ENCODE measurements around the gene HECTD4.

HECTD4 gene

DNA sequence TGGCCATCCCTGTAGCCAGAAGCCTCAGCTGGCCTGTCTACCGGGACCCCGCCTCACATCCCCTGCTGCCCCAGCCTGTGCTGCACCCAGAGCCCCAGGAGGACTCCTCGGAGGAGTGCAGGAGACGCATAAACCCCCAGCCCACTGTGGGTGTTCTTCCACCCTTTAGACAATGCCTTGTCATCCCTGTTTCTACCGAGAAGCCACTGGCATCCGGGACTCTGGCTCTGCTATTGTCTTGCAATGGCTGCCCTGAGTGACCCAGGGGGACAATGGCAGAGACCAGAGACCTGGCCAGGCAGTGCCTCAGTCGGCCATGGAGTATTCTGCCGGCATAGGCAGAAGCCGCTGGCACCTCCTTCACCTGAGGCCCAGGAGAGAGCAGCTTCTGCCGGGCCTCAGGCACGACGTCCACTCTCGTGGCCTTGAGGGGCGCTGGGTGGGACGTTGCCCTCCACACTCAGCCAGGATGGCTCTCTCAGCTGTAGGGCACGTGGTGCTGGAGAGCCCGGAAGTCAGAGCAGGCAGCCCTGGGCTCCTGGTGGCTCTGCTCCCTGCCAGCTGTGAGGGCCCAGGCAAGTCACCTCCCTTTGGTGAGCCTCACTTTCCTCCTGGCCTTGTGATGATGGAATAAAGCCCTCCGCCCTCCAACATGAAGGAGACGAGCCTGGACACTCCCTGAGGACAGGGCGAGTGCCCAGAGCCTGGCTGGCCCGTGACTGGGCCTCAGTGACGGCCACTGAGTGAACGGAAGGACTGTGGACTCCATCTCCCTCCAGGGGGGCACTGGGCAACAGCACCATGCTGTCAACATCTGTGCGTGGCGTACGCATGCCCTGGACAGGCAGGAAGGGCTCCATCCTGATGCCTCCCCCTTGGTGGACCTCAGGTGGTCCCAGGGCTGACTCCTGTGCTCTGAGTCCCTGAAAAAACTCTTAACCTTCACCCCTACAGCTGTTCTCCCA is 215.9 kb downstream of the HECTD4 start:
- peaks cover 4 to 9% of the 10 kb centered on the region in 2 donors for H3K9me3 ChIP-seq (replicated peaks in 1 of 2; ENCODE audit: control insufficient read depth in 2 of 2, insufficient read depth in 1 of 2, low read depth in 1 of 2, low read length in 2 of 2)
- no peak overlapping the region for H3K4ac ChIP-seq (ENCODE audit: low read length)
- H2BK120ac ChIP-seq (ENCODE audit: low read depth, low read length): no peak overlapping the region
- peaks cover 17 to 84% of the 10 kb centered on the region in 2 donors for H3K36me3 ChIP-seq (replicated peaks in 1 of 2; ENCODE audit: control insufficient read depth in 2 of 2, insufficient read depth in 2 of 2, low read length in 2 of 2)
- H3K18ac ChIP-seq (ENCODE audit: low read length): no peak overlapping the region
- no peaks in the 10 kb centered on the region for H3K4me1 ChIP-seq (ENCODE audit: control insufficient read depth in 2 of 2, insufficient read depth in 1 of 2, low read depth in 1 of 2, low read length in 2 of 2)
- peak overlapping the region; percentile 23 for H4K8ac ChIP-seq (ENCODE audit: low read depth, low read length)
- no peaks in the 10 kb centered on the region for H3K27me3 ChIP-seq (ENCODE audit: control insufficient read depth in 3 of 3, insufficient read depth in 3 of 3, low read depth in 1 of 3, low read length in 3 of 3)
- no CpG with 5 or more reads among the region's 26 CpGs for WGBS, 2 donors (ENCODE audit: extremely low coverage in 2 of 2, insufficient read length in 2 of 2, insufficient replicate concordance in 1 of 2)
- H3K27ac ChIP-seq (replicated peaks; ENCODE audit: low read length): no peak overlapping the region
- no peak overlapping the region for H2BK15ac ChIP-seq (ENCODE audit: low read length)
- no peak overlapping the region for H2AFZ ChIP-seq (ENCODE audit: low read length)
- H3K14ac ChIP-seq (ENCODE audit: low read length): peak overlapping the region; percentile 25
- H3K23ac ChIP-seq (ENCODE audit: low read depth, low read length, poor library complexity): peak overlapping the region; percentile 67
- peak overlapping the region; percentile 45 for H2AK5ac ChIP-seq (ENCODE audit: low read depth, low read length)
- peaks cover 1% of the 10 kb centered on the region for H3K79me1 ChIP-seq (ENCODE audit: low read depth, low read length)
- no peak overlapping the region for H4K91ac ChIP-seq (ENCODE audit: low read depth, low read length, poor library complexity)
- no peak for DNase-seq (ENCODE audit: low spot score)
- no peak overlapping the region for H2BK12ac ChIP-seq (ENCODE audit: low read length)
- peak overlapping the region; percentile 50 for H3K9ac ChIP-seq (ENCODE audit: low read depth, low read length, poor library complexity)
- no peak overlapping the region for H3K4me2 ChIP-seq (ENCODE audit: insufficient read depth, low read length, poor library complexity, severe bottlenecking)
- peak overlapping the region in 1 of 2 donors; percentile 47 for H3K4me3 ChIP-seq (ENCODE audit: low read length in 2 of 2)
- peak overlapping the region; percentile 87 for H2BK5ac ChIP-seq (ENCODE audit: low read length)

DNA sequence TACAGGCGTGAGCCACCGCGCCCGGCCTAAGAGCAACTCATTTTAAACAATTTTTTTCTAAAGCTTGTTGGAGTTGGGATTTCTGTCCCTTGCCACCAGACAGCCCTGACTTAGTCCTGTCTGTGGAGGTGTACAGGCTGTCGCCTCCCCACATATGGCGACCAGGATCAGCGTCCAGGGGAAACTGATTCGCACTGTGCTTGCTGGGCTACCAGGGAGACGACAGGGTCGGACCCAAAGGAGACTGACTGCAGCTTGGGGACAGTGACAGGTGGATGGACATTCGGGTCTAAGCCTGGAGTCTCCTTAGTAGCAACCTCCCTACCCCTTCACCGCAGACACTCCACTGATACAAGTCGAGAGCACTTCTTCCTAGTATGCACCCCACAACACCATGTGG is 216.6 kb downstream of the HECTD4 start:
- Histone ChIP-seq H3K4me3 (ENCODE audit: low read length in 2 of 2) (no peak overlapping the region), H3K4me1 (ENCODE audit: control insufficient read depth in 2 of 2, insufficient read depth in 1 of 2, low read depth in 1 of 2, low read length in 2 of 2) (no peaks in the 10 kb centered on the region), H2BK120ac (ENCODE audit: low read depth, low read length) (no peak overlapping the region), H2AFZ (ENCODE audit: low read length) (no peak overlapping the region), H2BK12ac (ENCODE audit: low read length) (no peak overlapping the region), H2BK15ac (ENCODE audit: low read length) (no peak overlapping the region), H3K27ac (replicated peaks; ENCODE audit: low read length) (no peak overlapping the region), H3K18ac (ENCODE audit: low read length) (no peak overlapping the region), H3K4ac (ENCODE audit: low read length) (no peak overlapping the region), H4K91ac (ENCODE audit: low read depth, low read length, poor library complexity) (peak overlapping the region; percentile 43), H4K8ac (ENCODE audit: low read depth, low read length) (no peak overlapping the region), H3K4me2 (ENCODE audit: insufficient read depth, low read length, poor library complexity, severe bottlenecking) (no peak overlapping the region), H3K36me3 (replicated peaks in 1 of 2; ENCODE audit: control insufficient read depth in 2 of 2, insufficient read depth in 2 of 2, low read length in 2 of 2) (peaks cover 14 to 84% of the 10 kb centered on the region in 2 donors), H3K79me1 (ENCODE audit: low read depth, low read length) (peaks cover 1% of the 10 kb centered on the region), H3K9me3 (replicated peaks in 1 of 2; ENCODE audit: control insufficient read depth in 2 of 2, insufficient read depth in 1 of 2, low read depth in 1 of 2, low read length in 2 of 2) (peaks cover 4 to 9% of the 10 kb centered on the region in 2 donors), H3K27me3 (ENCODE audit: control insufficient read depth in 3 of 3, insufficient read depth in 3 of 3, low read depth in 1 of 3, low read length in 3 of 3) (no peaks in the 10 kb centered on the region), H2AK5ac (ENCODE audit: low read depth, low read length) (no peak overlapping the region), H3K14ac (ENCODE audit: low read length) (peak overlapping the region; percentile 25), H3K9ac (ENCODE audit: low read depth, low read length, poor library complexity) (no peak overlapping the region), H3K23ac (ENCODE audit: low read depth, low read length, poor library complexity) (peak overlapping the region; percentile 25), H2BK5ac (ENCODE audit: low read length) (no peak overlapping the region)
- DNase-seq (ENCODE audit: low spot score): no peak
- no CpG with 5 or more reads among the region's 13 CpGs for WGBS, 2 donors (ENCODE audit: extremely low coverage in 2 of 2, insufficient read length in 2 of 2, insufficient replicate concordance in 1 of 2)

DNA sequence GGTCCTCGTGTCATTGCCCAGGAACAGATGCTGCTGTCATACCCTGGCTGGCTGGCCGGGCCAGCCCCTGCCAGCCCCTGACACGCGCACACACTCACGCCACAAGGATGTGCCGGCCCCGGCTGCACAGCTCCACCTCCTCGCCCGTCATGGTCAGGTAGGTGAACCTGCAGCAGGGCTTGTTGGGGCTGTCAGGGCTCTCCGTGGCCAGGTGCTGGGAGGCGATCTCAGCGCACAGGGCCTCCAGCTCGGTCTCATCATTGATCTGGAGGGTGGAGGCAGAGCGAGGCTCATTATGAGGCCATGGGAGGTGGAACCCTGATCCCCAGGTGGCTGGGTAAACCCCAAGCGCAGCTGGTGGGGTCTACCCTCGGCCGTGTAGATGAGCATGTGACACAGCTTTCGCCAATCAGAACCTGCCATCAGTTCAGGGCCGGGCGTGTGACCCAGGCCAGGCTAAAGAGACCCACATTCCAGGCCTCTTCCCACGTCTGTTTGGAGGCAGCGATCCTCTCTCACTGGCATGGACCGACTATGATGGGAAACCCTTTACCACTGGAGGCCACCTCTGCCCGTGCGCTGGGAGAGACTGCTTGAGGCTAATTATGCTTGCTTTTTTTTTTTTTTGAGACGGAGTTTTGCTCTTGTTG is 218.1 kb downstream of the HECTD4 start:
- no peak overlapping the region for H2BK12ac ChIP-seq (ENCODE audit: low read length)
- H3K23ac ChIP-seq (ENCODE audit: low read depth, low read length, poor library complexity): peak overlapping the region; percentile 89
- no peaks in the 10 kb centered on the region for H3K4me1 ChIP-seq (ENCODE audit: control insufficient read depth in 2 of 2, insufficient read depth in 1 of 2, low read depth in 1 of 2, low read length in 2 of 2)
- H2BK5ac ChIP-seq (ENCODE audit: low read length): no peak overlapping the region
- WGBS, 2 donors (ENCODE audit: extremely low coverage in 2 of 2, insufficient read length in 2 of 2, insufficient replicate concordance in 1 of 2): no CpG with 5 or more reads among the region's 26 CpGs
- H4K91ac ChIP-seq (ENCODE audit: low read depth, low read length, poor library complexity): no peak overlapping the region
- no peak overlapping the region for H3K9ac ChIP-seq (ENCODE audit: low read depth, low read length, poor library complexity)
- no peak overlapping the region for H3K27ac ChIP-seq (replicated peaks; ENCODE audit: low read length)
- H3K4ac ChIP-seq (ENCODE audit: low read length): no peak overlapping the region
- no peak overlapping the region for H4K8ac ChIP-seq (ENCODE audit: low read depth, low read length)
- H3K4me3 ChIP-seq (ENCODE audit: low read length in 2 of 2): peak overlapping the region in 1 of 2 donors; percentile 27
- peak overlapping the region; percentile 77 for H3K14ac ChIP-seq (ENCODE audit: low read length)
- no peak overlapping the region for H2AK5ac ChIP-seq (ENCODE audit: low read depth, low read length)
- no peak for DNase-seq (ENCODE audit: low spot score)
- peaks cover 21 to 87% of the 10 kb centered on the region in 2 donors for H3K36me3 ChIP-seq (replicated peaks in 1 of 2; ENCODE audit: control insufficient read depth in 2 of 2, insufficient read depth in 2 of 2, low read length in 2 of 2)
- H2BK120ac ChIP-seq (ENCODE audit: low read depth, low read length): no peak overlapping the region
- H2BK15ac ChIP-seq (ENCODE audit: low read length): peak overlapping the region; percentile 40
- H3K27me3 ChIP-seq (ENCODE audit: control insufficient read depth in 3 of 3, insufficient read depth in 3 of 3, low read depth in 1 of 3, low read length in 3 of 3): no peaks in the 10 kb centered on the region
- peaks cover 1% of the 10 kb centered on the region for H3K79me1 ChIP-seq (ENCODE audit: low read depth, low read length)
- H3K18ac ChIP-seq (ENCODE audit: low read length): no peak overlapping the region
- H2AFZ ChIP-seq (ENCODE audit: low read length): no peak overlapping the region
- no peak overlapping the region for H3K4me2 ChIP-seq (ENCODE audit: insufficient read depth, low read length, poor library complexity, severe bottlenecking)
- H3K9me3 ChIP-seq (replicated peaks in 1 of 2; ENCODE audit: control insufficient read depth in 2 of 2, insufficient read depth in 1 of 2, low read depth in 1 of 2, low read length in 2 of 2): peaks cover 13 to 15% of the 10 kb centered on the region in 2 donors

DNA sequence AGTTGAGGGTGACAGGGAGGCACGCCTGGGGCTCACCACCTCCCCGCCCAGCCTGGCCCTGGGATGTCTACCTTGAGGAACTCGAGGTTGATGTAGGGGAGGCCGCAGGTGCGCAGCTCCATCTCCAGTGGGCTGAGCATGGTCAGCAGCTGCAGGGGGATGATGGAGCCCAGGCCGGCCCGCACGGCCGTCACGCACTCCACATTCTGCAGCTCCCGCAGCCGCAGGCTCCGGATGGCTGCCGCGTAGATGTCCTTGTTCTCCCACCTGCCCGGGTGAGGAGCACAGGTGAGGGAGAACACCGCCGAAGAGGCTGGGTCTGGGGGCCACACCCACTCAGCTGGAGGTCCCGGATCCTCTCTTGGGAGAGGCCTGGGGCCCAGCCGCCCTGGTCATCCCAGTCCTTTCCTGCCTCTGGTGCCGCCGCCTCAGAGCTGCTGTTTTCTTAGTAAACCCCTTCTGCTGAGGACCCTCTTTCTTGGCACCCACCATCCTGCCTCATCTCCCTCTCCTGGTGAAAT is 218.7 kb downstream of the HECTD4 start:
- H3K4ac ChIP-seq (ENCODE audit: low read length): no peak overlapping the region
- H3K4me1 ChIP-seq (ENCODE audit: control insufficient read depth in 2 of 2, insufficient read depth in 1 of 2, low read depth in 1 of 2, low read length in 2 of 2): no peaks in the 10 kb centered on the region
- H2BK5ac ChIP-seq (ENCODE audit: low read length): peak overlapping the region; percentile 29
- peak overlapping the region; percentile 75 for H3K18ac ChIP-seq (ENCODE audit: low read length)
- WGBS, 2 donors (ENCODE audit: extremely low coverage in 2 of 2, insufficient read length in 2 of 2, insufficient replicate concordance in 1 of 2): no CpG with 5 or more reads among the region's 22 CpGs
- DNase-seq (ENCODE audit: low spot score): no peak
- no peak overlapping the region for H2AK5ac ChIP-seq (ENCODE audit: low read depth, low read length)
- H2BK12ac ChIP-seq (ENCODE audit: low read length): no peak overlapping the region
- no peak overlapping the region for H3K27ac ChIP-seq (replicated peaks; ENCODE audit: low read length)
- peaks cover 1% of the 10 kb centered on the region for H3K79me1 ChIP-seq (ENCODE audit: low read depth, low read length)
- no peak overlapping the region for H3K4me3 ChIP-seq (ENCODE audit: low read length in 2 of 2)
- H3K9ac ChIP-seq (ENCODE audit: low read depth, low read length, poor library complexity): peak overlapping the region; percentile 40
- no peak overlapping the region for H3K23ac ChIP-seq (ENCODE audit: low read depth, low read length, poor library complexity)
- H2BK120ac ChIP-seq (ENCODE audit: low read depth, low read length): no peak overlapping the region
- no peak overlapping the region for H3K4me2 ChIP-seq (ENCODE audit: insufficient read depth, low read length, poor library complexity, severe bottlenecking)
- peaks cover 15 to 19% of the 10 kb centered on the region in 2 donors for H3K9me3 ChIP-seq (replicated peaks in 1 of 2; ENCODE audit: control insufficient read depth in 2 of 2, insufficient read depth in 1 of 2, low read depth in 1 of 2, low read length in 2 of 2)
- H3K36me3 ChIP-seq (replicated peaks in 1 of 2; ENCODE audit: control insufficient read depth in 2 of 2, insufficient read depth in 2 of 2, low read length in 2 of 2): peaks cover 21 to 86% of the 10 kb centered on the region in 2 donors
- no peak overlapping the region for H4K91ac ChIP-seq (ENCODE audit: low read depth, low read length, poor library complexity)
- no peak overlapping the region for H4K8ac ChIP-seq (ENCODE audit: low read depth, low read length)
- H2AFZ ChIP-seq (ENCODE audit: low read length): no peak overlapping the region
- H3K27me3 ChIP-seq (ENCODE audit: control insufficient read depth in 3 of 3, insufficient read depth in 3 of 3, low read depth in 1 of 3, low read length in 3 of 3): no peaks in the 10 kb centered on the region
- H3K14ac ChIP-seq (ENCODE audit: low read length): peak overlapping the region; percentile 21
- no peak overlapping the region for H2BK15ac ChIP-seq (ENCODE audit: low read length)

Data from neuronal stem cell (in vitro differentiated cells).